Peyer's patch (tissue), 4 donors: ENCODE measurements around the gene FAIM2. TPM values are rescaled to one million over a fixed set of nuclear protein-coding genes. Genes with fewer than 3 reads are reported as not detected.

Experiments used
- DNase-seq, 3 donors: peaks; one replicate each; pipeline ENCODE4 v3.0.0-alpha.2; 2017 to 2019
- H3K27ac ChIP-seq, 4 donors: fragments of 200-600 bp; sonication (generic); one replicate each; pipeline ENCODE4 v1.5.1; 2016 to 2019
- H3K27me3 ChIP-seq, 2 donors: fragments of 200-600 bp; sonication (generic); one replicate each; pipeline ENCODE4 v1.5.1; 2019
- H3K36me3 ChIP-seq, 3 donors: fragments of 200-600 bp; sonication (generic); one replicate each; pipeline ENCODE4 v1.5.1; 2016 to 2019
- H3K4me1 ChIP-seq, 4 donors: fragments of 200-600 bp; sonication (generic); one replicate each; pipeline ENCODE4 v1.5.1; 2016 to 2019
- H3K4me3 ChIP-seq, 4 donors: fragments of 200-600 bp; sonication (generic); 1 replicate in 3 of 4; 2 replicates in 1 of 4; pipeline ENCODE4 v1.5.1; 2016 to 2019; ENCODE audit warnings: mild to moderate bottlenecking in 1 of 4
- H3K9me3 ChIP-seq, 4 donors: fragments of 200-600 bp; sonication (generic); one replicate each; pipeline ENCODE4 v1.5.1; 2016 to 2019; ENCODE audit warnings: mild to moderate bottlenecking in 1 of 4
- CTCF ChIP-seq, 6 experiments: fragments of 450-650 bp in 4 of 6; fragments of 200-600 bp in 2 of 6; sonication (generic) in 1 of 6; IDR thresholded peaks; one replicate each; pipeline ENCODE4 v1.5.1; 2017 to 2019; ENCODE audit warnings: antibody characterized with exemption in 6 of 6, mild to moderate bottlenecking in 3 of 6, moderate library complexity in 1 of 6
- POLR2A ChIP-seq, 2 donors: fragments of 450-650 bp; IDR thresholded peaks; one replicate each; pipeline ENCODE4 v1.5.1; 2017; ENCODE audit warnings: antibody characterized with exemption in 2 of 2, mild to moderate bottlenecking in 2 of 2, moderate library complexity in 2 of 2
- total RNA-seq, 4 donors: library from RNA; depleted of rRNA; stranded (reverse); fragments of >200 nt; gene quantifications; one replicate each; pipeline ENCODE4 v1.1.0, GENCODE V29; 2016

FAIM2 gene
- total RNA-seq, 4 donors from 2014 or later, result 0.83 to 4.7 (median 2.9) TPM

- Histone ChIP-seq H3K36me3 (no peaks in the 10 kb centered on the region), H3K27me3 (no peaks in the 10 kb centered on the region), H3K4me1 (no peaks in the 10 kb centered on the region), H3K9me3 (no peaks in the 10 kb centered on the region), H3K27ac (no peak overlapping the region), H3K4me3 (no peak overlapping the region)
- DNase-seq, result no peak
- TF ChIP-seq POLR2A (IDR thresholded peaks at IDR 0.05), result no peak
- no peak for TF ChIP-seq CTCF (IDR thresholded peaks at IDR 0.05)
Measured at GRCh38 chr12:49937639-49938300, 34.1 kb upstream of the FAIM2 start.

- no peak for TF ChIP-seq POLR2A (IDR thresholded peaks at IDR 0.05)
- TF ChIP-seq CTCF (IDR thresholded peaks at IDR 0.05), result no peak
- Histone ChIP-seq H3K27ac (no peak overlapping the region), H3K4me3 (no peak overlapping the region), H3K9me3 (no peaks in the 10 kb centered on the region), H3K27me3 (no peaks in the 10 kb centered on the region), H3K36me3 (no peaks in the 10 kb centered on the region), H3K4me1 (no peaks in the 10 kb centered on the region)
- no peak for DNase-seq
Measured at GRCh38 chr12:49936925-49937324, 33.2 kb upstream of the FAIM2 start.

- Histone ChIP-seq H3K36me3 (no peaks in the 10 kb centered on the region), H3K9me3 (no peaks in the 10 kb centered on the region), H3K27me3 (no peaks in the 10 kb centered on the region), H3K4me3 (no peak overlapping the region), H3K27ac (no peak overlapping the region), H3K4me1 (no peaks in the 10 kb centered on the region)
- no peak for TF ChIP-seq POLR2A (IDR thresholded peaks at IDR 0.05)
- no peak for TF ChIP-seq CTCF (IDR thresholded peaks at IDR 0.05)
- DNase-seq, result no peak
Measured at GRCh38 chr12:49934505-49934904, 30.8 kb upstream of the FAIM2 start.

- no peak for TF ChIP-seq CTCF (IDR thresholded peaks at IDR 0.05)
- H3K4me3 ChIP-seq, result no peak overlapping the region
- H3K27ac ChIP-seq, result no peak overlapping the region
- H3K27me3 ChIP-seq, result no peaks in the 10 kb centered on the region
- no peaks in the 10 kb centered on the region for H3K36me3 ChIP-seq
- no peaks in the 10 kb centered on the region for H3K4me1 ChIP-seq
- no peaks in the 10 kb centered on the region for H3K9me3 ChIP-seq
- no peak for DNase-seq
Measured at GRCh38 chr12:49933796-49934195, 30.1 kb upstream of the FAIM2 start.

- H3K36me3 ChIP-seq, result no peaks in the 10 kb centered on the region
- H3K9me3 ChIP-seq, result no peaks in the 10 kb centered on the region
- H3K4me1 ChIP-seq, result no peaks in the 10 kb centered on the region
- TF ChIP-seq CTCF (IDR thresholded peaks at IDR 0.05) (no peak), POLR2A (IDR thresholded peaks at IDR 0.05) (no peak)
- no peak overlapping the region for H3K27ac ChIP-seq
- peak in 1 of 3 donors; percentile 10 for DNase-seq
- H3K27me3 ChIP-seq, result no peaks in the 10 kb centered on the region
- no peak overlapping the region for H3K4me3 ChIP-seq
Measured at GRCh38 chr12:49932533-49933130, 28.9 kb upstream of the FAIM2 start.
